T-helper 17 cell (primary cell): ENCODE measurements around the gene ZFPM1. TPM values are rescaled to one million over a fixed set of nuclear protein-coding genes. Genes with fewer than 3 reads are reported as not detected.

Experiments used
- ATAC-seq: fragments of 150-1000 bp; cut with Tn5 transposase; 2 replicates; pipeline ENCODE4 v1.10.0; 2021; ENCODE audit warnings: mild to moderate bottlenecking, moderate library complexity
- DNase-seq, 3 donors: peaks; one replicate each; pipeline versions ENCODE4 v3.0.0 to v3.0.0-alpha.2; 2020 to 2021
- H3K9me3 ChIP-seq: one replicate; pipeline ENCODE4 v1.7.0; 2013; ENCODE audit warnings: low read length, mild to moderate bottlenecking; ENCODE audit not compliant: control insufficient read depth, poor library complexity, severe bottlenecking
- H3K27ac Mint-ChIP-seq: one replicate; pipeline ENCODE4 v1.8.0; 2022; ENCODE audit warnings: mild to moderate bottlenecking, moderate library complexity, mixed read lengths
- H3K27me3 Mint-ChIP-seq: one replicate; pipeline ENCODE4 v1.8.0; 2022; ENCODE audit warnings: mixed read lengths
- H3K36me3 Mint-ChIP-seq: one replicate; pipeline ENCODE4 v1.8.0; 2022; ENCODE audit warnings: low read depth, mixed read lengths
- H3K4me1 Mint-ChIP-seq: one replicate; pipeline ENCODE4 v1.8.0; 2022; ENCODE audit warnings: mild to moderate bottlenecking, mixed read lengths
- H3K4me3 Mint-ChIP-seq: one replicate; pipeline ENCODE4 v1.8.0; 2022; ENCODE audit warnings: mild to moderate bottlenecking, moderate library complexity, mixed read lengths
- total RNA-seq, 4 donors: library from RNA in 2 of 4; stranded (reverse) in 2 of 4; gene quantifications; one replicate each; pipeline ENCODE4 v1.2.3 and lab custom pipeline; 2022 to 2026

The ZFPM1 gene
- total RNA-seq, 2 donors from 2014 or later = 24.6 to 29.4 TPM

GRCh38 chr16:88531931-88532433, 78.9 kb downstream of the ZFPM1 start:
- H3K4me1 Mint-ChIP-seq = peaks cover 9% of the 10 kb centered on the region
- no peaks in the 10 kb centered on the region for H3K9me3 ChIP-seq
- H3K27ac Mint-ChIP-seq = peak overlapping the region; percentile 27
- no peaks in the 10 kb centered on the region for H3K27me3 Mint-ChIP-seq
- ATAC-seq (no peak), DNase-seq (no peak)
- H3K36me3 Mint-ChIP-seq = peaks cover 5% of the 10 kb centered on the region
- no peak overlapping the region for H3K4me3 Mint-ChIP-seq

GRCh38 chr16:88532434-88533241, 79.6 kb downstream of the ZFPM1 start:
- peaks cover 5% of the 10 kb centered on the region for H3K36me3 Mint-ChIP-seq
- ATAC-seq = no peak
- DNase-seq = no peak
- H3K27ac Mint-ChIP-seq = peak overlapping the region; percentile 27
- H3K27me3 Mint-ChIP-seq = no peaks in the 10 kb centered on the region
- H3K4me1 Mint-ChIP-seq = peaks cover 9% of the 10 kb centered on the region
- H3K4me3 Mint-ChIP-seq = no peak overlapping the region
- no peaks in the 10 kb centered on the region for H3K9me3 ChIP-seq

- peaks cover 2% of the 10 kb centered on the region for H3K27me3 Mint-ChIP-seq
- no peak for ATAC-seq
- peaks cover 5% of the 10 kb centered on the region for H3K36me3 Mint-ChIP-seq
- no peak overlapping the region for H3K4me3 Mint-ChIP-seq
- peaks cover 9% of the 10 kb centered on the region for H3K4me1 Mint-ChIP-seq
- no peaks in the 10 kb centered on the region for H3K9me3 ChIP-seq
- no peak overlapping the region for H3K27ac Mint-ChIP-seq
- DNase-seq = no peak
Observed at GRCh38 chr16:88533381-88533917, 80.4 kb downstream of the ZFPM1 start.

GRCh38 chr16:88533932-88534637, 81.0 kb downstream of the ZFPM1 start:
- no peaks in the 10 kb centered on the region for H3K9me3 ChIP-seq
- H3K4me3 Mint-ChIP-seq = peak overlapping the region; percentile 82
- H3K36me3 Mint-ChIP-seq = peaks cover 4% of the 10 kb centered on the region
- peak; percentile 79 for ATAC-seq
- H3K27me3 Mint-ChIP-seq = peaks cover 6% of the 10 kb centered on the region
- H3K4me1 Mint-ChIP-seq = peaks cover 9% of the 10 kb centered on the region
- no peak overlapping the region for H3K27ac Mint-ChIP-seq
- peak; percentile 66 to 76 (median 73) for DNase-seq

GRCh38 chr16:88534638-88535190, 81.6 kb downstream of the ZFPM1 start:
- no peaks in the 10 kb centered on the region for H3K9me3 ChIP-seq
- peaks cover 9% of the 10 kb centered on the region for H3K4me1 Mint-ChIP-seq
- H3K27ac Mint-ChIP-seq = peak overlapping the region; percentile 66
- peak overlapping the region; percentile 82 for H3K4me3 Mint-ChIP-seq
- ATAC-seq (peak; percentile 29), DNase-seq (no peak)
- no peaks in the 10 kb centered on the region for H3K36me3 Mint-ChIP-seq
- peaks cover 13% of the 10 kb centered on the region for H3K27me3 Mint-ChIP-seq

- H3K27ac Mint-ChIP-seq = peak overlapping the region; percentile 66
- peaks cover 9% of the 10 kb centered on the region for H3K4me1 Mint-ChIP-seq
- H3K36me3 Mint-ChIP-seq = no peaks in the 10 kb centered on the region
- no peak for DNase-seq
- ATAC-seq = no peak
- H3K27me3 Mint-ChIP-seq = peaks cover 13% of the 10 kb centered on the region
- H3K9me3 ChIP-seq = no peaks in the 10 kb centered on the region
- peak overlapping the region; percentile 82 for H3K4me3 Mint-ChIP-seq
Observed at GRCh38 chr16:88535191-88535856, 82.2 kb downstream of the ZFPM1 start.

GRCh38 chr16:88535857-88536222, 82.8 kb downstream of the ZFPM1 start:
- ATAC-seq (no peak), DNase-seq (no peak)
- no peaks in the 10 kb centered on the region for H3K9me3 ChIP-seq
- peaks cover 13% of the 10 kb centered on the region for H3K27me3 Mint-ChIP-seq
- peak overlapping the region; percentile 79 for H3K4me3 Mint-ChIP-seq
- H3K36me3 Mint-ChIP-seq = no peaks in the 10 kb centered on the region
- peaks cover 9% of the 10 kb centered on the region for H3K4me1 Mint-ChIP-seq
- H3K27ac Mint-ChIP-seq = peak overlapping the region; percentile 66

GRCh38 chr16:88536510-88536909, 83.4 kb downstream of the ZFPM1 start:
- no peak for ATAC-seq
- Mint-ChIP-seq H3K27ac (peak overlapping the region; percentile 66), H3K36me3 (no peaks in the 10 kb centered on the region), H3K4me1 (peaks cover 9% of the 10 kb centered on the region), H3K4me3 (no peak overlapping the region), H3K27me3 (peaks cover 13% of the 10 kb centered on the region)
- H3K9me3 ChIP-seq = no peaks in the 10 kb centered on the region
- no peak for DNase-seq

GRCh38 chr16:88536971-88537751, 84.1 kb downstream of the ZFPM1 start:
- DNase-seq (no peak), ATAC-seq (no peak)
- H3K4me1 Mint-ChIP-seq = peaks cover 9% of the 10 kb centered on the region
- H3K9me3 ChIP-seq = no peaks in the 10 kb centered on the region
- no peaks in the 10 kb centered on the region for H3K36me3 Mint-ChIP-seq
- H3K27me3 Mint-ChIP-seq = peaks cover 13% of the 10 kb centered on the region
- no peak overlapping the region for H3K4me3 Mint-ChIP-seq
- H3K27ac Mint-ChIP-seq = peak overlapping the region; percentile 66

- no peaks in the 10 kb centered on the region for H3K9me3 ChIP-seq
- H3K27me3 Mint-ChIP-seq = peaks cover 13% of the 10 kb centered on the region
- no peak for ATAC-seq
- H3K36me3 Mint-ChIP-seq = no peaks in the 10 kb centered on the region
- H3K4me3 Mint-ChIP-seq = no peak overlapping the region
- no peak for DNase-seq
- H3K4me1 Mint-ChIP-seq = peaks cover 9% of the 10 kb centered on the region
- no peak overlapping the region for H3K27ac Mint-ChIP-seq
Observed at GRCh38 chr16:88537859-88538258, 84.8 kb downstream of the ZFPM1 start.

- Mint-ChIP-seq H3K27ac (peak overlapping the region; percentile 34), H3K4me1 (peaks cover 9% of the 10 kb centered on the region), H3K4me3 (peak overlapping the region; percentile 39), H3K36me3 (no peaks in the 10 kb centered on the region), H3K27me3 (peaks cover 13% of the 10 kb centered on the region)
- ATAC-seq (no peak), DNase-seq (no peak)
- H3K9me3 ChIP-seq = no peaks in the 10 kb centered on the region
Observed at GRCh38 chr16:88538366-88539060, 85.4 kb downstream of the ZFPM1 start.

- Mint-ChIP-seq H3K4me1 (peaks cover 9% of the 10 kb centered on the region), H3K4me3 (no peak overlapping the region), H3K27me3 (peaks cover 13% of the 10 kb centered on the region), H3K27ac (no peak overlapping the region), H3K36me3 (no peaks in the 10 kb centered on the region)
- ATAC-seq (no peak), DNase-seq (no peak)
- H3K9me3 ChIP-seq = no peaks in the 10 kb centered on the region
Observed at GRCh38 chr16:88539261-88539651, 86.2 kb downstream of the ZFPM1 start.
